GM12801 (cell line): ENCODE measurements around the gene TMSB10.

Experiments used
- TF ChIP-seq, protein P1 (sequence below): IDR thresholded peaks from one replicate; pipeline ENCODE4 v1.5.1; 2011; ENCODE audit warnings: control low read depth; ENCODE audit not compliant: insufficient read length; ENCODE audit errors: extremely low read depth

TMSB10 gene

DNA sequence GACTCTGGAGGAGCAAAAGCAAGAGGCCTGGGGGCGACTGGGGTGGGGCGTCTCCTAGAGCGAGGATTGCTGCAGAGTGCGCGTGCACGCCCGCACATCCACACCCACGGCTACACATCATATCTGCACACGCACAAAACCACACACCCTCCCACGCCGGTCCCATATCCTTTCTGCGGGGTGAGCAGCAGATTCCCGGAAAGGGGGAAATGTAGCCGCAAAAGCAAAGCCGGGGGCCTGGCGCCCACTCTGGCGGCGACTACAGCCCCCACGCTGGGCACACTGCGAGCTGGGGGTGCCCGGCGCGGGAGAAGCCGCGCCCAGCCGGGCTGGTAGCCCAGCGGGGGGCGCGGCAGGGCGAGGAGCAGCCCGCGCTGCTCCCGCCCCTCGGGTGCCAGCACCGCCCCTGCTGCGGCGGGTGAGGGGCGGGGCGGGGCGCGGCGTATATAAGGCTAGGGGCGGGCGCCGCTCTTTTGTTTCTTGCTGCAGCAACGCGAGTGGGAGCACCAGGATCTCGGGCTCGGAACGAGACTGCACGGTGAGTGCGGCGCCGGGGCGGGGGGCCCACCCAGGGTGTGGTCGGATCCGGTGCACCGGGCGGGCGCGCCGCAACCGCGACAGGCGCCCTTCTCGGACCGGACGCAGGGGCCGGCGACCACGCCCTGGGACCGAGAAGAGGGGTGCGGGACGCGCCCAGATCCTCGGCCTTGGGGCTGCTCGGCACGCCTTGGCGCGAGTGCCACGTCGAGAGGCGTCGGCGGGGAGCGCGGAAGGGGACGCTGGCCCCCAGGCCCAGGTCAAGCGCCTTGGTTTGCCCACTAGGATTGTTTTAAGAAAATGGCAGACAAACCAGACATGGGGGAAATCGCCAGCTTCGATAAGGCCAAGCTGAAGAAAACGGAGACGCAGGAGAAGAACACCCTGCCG lies at the start of gene TMSB10:
Gene TMSB10 (plus strand): TSS at position 476 of the 927 bp plus-strand sequence.
- TF ChIP-seq, protein P1, sequence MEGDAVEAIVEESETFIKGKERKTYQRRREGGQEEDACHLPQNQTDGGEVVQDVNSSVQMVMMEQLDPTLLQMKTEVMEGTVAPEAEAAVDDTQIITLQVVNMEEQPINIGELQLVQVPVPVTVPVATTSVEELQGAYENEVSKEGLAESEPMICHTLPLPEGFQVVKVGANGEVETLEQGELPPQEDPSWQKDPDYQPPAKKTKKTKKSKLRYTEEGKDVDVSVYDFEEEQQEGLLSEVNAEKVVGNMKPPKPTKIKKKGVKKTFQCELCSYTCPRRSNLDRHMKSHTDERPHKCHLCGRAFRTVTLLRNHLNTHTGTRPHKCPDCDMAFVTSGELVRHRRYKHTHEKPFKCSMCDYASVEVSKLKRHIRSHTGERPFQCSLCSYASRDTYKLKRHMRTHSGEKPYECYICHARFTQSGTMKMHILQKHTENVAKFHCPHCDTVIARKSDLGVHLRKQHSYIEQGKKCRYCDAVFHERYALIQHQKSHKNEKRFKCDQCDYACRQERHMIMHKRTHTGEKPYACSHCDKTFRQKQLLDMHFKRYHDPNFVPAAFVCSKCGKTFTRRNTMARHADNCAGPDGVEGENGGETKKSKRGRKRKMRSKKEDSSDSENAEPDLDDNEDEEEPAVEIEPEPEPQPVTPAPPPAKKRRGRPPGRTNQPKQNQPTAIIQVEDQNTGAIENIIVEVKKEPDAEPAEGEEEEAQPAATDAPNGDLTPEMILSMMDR, result no peak

DNA sequence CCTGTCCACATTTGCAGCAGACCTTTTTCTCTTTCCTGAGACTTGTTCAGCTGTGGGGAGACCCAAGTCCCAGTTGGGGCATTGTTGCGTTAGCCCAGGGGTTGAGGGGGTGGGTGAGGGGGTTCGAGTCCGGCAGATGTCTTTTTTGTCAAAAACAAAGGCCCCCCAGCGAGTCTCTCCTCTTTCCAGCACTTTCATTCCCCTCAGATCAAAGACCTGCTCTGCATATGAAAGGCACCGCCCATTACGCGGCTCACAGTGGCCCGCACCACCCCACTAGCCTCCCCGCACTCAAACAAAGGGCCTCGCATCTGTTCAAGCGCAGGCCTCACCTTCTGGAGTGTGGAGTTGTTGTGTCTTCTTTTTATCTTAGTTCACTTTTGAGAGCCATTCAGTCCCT lies 49.7 kb upstream of the TMSB10 start:
- TF ChIP-seq, protein P1, result no peak

DNA sequence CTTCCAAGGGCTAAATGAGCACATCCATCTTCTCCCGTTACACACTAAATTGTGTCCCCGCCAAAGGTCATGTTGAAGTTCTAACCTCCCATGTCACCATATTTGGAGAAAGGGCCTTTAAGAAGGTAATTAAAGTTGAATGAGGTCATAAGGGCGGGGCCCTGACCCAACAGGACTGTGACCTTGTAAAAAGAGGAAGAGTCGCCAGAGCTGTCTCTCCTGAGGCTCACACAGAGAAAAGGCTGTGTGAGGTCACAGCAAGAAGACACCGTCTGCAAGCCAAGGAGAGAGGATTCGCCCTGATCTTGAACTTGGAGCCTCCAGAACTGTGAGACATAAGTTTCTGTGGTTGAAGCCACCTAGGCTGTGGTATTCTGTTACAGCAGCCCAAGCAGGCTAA lies 48.7 kb upstream of the TMSB10 start:
- TF ChIP-seq, protein P1, result no peak

DNA sequence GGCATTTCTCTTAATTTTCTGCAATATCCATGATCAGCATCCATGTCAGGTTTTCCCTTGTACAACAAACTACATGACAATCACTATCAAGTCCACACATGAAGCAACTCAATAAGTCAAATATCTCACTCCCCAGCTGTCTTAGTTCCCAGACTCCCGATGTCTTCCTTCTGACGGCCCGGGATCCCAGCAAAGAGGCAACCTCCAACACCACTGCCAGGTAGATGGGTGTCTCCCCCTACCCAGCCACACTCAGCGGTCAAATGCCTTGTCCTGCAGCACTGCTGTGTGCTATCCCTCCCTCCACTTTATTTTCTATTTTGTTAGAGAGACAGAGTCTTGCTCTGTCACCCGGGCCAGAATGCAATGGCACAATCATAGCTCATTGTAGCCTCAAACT lies 47.9 kb upstream of the TMSB10 start:
- TF ChIP-seq, protein P1, result no peak

DNA sequence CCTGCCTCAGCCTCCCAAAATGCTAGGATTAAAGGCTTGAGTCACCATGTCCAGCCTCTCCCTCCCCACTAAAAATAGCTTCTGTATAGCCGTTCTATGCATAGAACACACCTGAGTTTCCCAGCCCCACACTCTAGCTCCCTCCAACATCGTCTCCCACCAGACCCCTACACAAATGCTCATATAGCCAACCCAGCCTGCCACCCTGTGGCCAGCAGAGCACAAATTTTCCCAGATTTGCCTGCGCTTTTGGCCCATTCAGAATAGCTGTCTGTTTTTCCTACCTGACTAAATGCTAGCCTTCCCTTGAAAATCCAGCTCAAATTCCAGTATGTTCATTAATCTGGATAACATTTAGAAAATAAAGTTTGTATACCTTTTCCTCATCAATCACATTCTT lies 47.3 kb upstream of the TMSB10 start:
- TF ChIP-seq, protein P1, result no peak

DNA sequence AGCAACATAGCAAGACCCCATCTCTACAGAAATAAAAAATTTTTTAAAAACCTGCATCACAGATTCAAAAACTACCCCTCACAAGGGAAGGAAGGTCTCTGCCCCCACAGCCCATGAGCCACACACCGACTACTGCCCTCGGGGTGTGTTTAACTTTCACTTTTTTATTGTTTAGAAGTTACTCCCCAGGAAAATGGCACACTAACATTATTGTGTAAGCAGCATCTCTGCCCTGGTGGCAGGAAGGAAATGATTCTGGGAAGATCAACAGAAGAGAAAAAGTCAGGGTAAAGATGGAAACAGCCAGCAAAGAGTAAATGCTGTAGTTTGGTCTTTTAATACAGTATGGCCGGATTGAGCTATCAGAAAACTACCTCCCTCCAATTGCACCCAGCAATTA lies 46.5 kb upstream of the TMSB10 start:
- TF ChIP-seq, protein P1, result no peak

DNA sequence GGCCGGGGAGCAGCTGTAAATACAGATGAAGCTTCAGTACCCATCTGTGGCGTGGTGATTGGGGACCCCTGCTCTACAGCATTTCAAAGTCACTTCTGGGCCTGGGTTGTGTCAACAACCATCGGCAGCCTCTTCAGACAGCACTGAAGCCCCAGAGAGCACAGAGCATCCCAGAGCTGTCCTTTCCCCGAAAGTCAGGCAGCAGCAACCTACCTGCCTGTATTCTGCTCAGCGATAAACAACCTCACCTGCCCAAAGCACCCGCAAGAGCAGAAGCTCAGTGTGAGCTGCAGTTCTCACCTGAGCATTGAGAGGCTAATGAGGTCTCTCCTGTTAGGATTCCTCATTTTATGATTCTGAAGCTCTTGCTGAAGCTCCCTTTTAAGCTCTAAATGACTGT lies 43.9 kb upstream of the TMSB10 start:
- TF ChIP-seq, protein P1, result no peak
